H1 (cell line): ENCODE results near the gene XKR7. TPM values are rescaled to one million over a fixed set of nuclear protein-coding genes. Genes with fewer than 3 reads are reported as not detected.

ENCODE experiments used
- CBX5 ChIP-seq: fragments of 300-800, 300-1000 bp; sonication (generic); IDR thresholded peaks from 2 replicates; pipeline ENCODE4 v1.7.1; 2016; ENCODE audit warnings: antibody characterized with exemption, low read length, low read depth
- CHD2 ChIP-seq: IDR thresholded peaks from 2 replicates; pipeline ENCODE4 v1.6.1; 2012; ENCODE audit warnings: low read length, improper control_type of control experiment
- CTBP2 ChIP-seq: IDR thresholded peaks from 2 replicates; pipeline ENCODE4 v1.7.0; 2011; ENCODE audit warnings: borderline replicate concordance, mild to moderate bottlenecking, moderate library complexity, mixed read lengths, low read length; ENCODE audit not compliant: insufficient read depth, insufficient read length
- EP300 ChIP-seq, 2 experiments: IDR thresholded peaks; 1 replicate in 1 of 2; 2 replicates in 1 of 2; pipeline ENCODE4 v1.6.1; 2011 to 2012; ENCODE audit warnings: low read depth in 2 of 2, low read length in 2 of 2, mild to moderate bottlenecking in 2 of 2, borderline replicate concordance in 1 of 2, inconsistent platforms in 1 of 2, moderate library complexity in 1 of 2
- KDM5A ChIP-seq: fragments of 200-600 bp; IDR thresholded peaks from 2 replicates; pipeline ENCODE4 v1.7.1; 2012; ENCODE audit warnings: mild to moderate bottlenecking, low read length, inconsistent platforms, mixed read lengths
- NRF1 ChIP-seq: IDR thresholded peaks from 2 replicates; pipeline ENCODE4 v1.6.1; 2011; ENCODE audit warnings: mild to moderate bottlenecking, low read depth, low read length, improper control_type of control experiment
- RNF2 ChIP-seq: fragments of 200-900, 300-1000 bp; sonication (generic); IDR thresholded peaks from 2 replicates; pipeline ENCODE4 v1.7.1; 2016; ENCODE audit warnings: borderline replicate concordance, low read depth, mild to moderate bottlenecking, antibody characterized with exemption, low read length; ENCODE audit not compliant: poor library complexity, severe bottlenecking; ENCODE audit errors: missing control alignments
- SP4 ChIP-seq: IDR thresholded peaks from 2 replicates; pipeline ENCODE4 v1.6.1; 2012; ENCODE audit warnings: low read length, inconsistent platforms
- SRF ChIP-seq: IDR thresholded peaks from 2 replicates; pipeline ENCODE4 v1.6.1; 2011; ENCODE audit warnings: mild to moderate bottlenecking, low read depth, low read length, moderate library complexity
- TBP ChIP-seq: IDR thresholded peaks from 2 replicates; pipeline ENCODE4 v1.6.1; 2011; ENCODE audit warnings: low read depth, low read length, improper control_type of control experiment
- polyA plus RNA-seq, 7 experiments: library from polyadenylated mRNA; depleted of rRNA in 3 of 7; stranded (reverse) in 5 of 7; unstranded in 2 of 7; fragments of >200 nt in 5 of 7; fragments of 200-250 nt in 2 of 7; gene quantifications; 1 replicate in 5 of 7; 2 replicates in 1 of 7; 4 replicates in 1 of 7; pipeline versions ENCODE4 v1.2.1 to v1.2.3, GENCODE V29; 2011 to 2013; ENCODE audit warnings: missing spikeins in 2 of 7, mixed read lengths in 2 of 7
- total RNA-seq: library from RNA; stranded (reverse); fragmentation: NEBNext Ultra II Directional; extraction: Animal tissue kit (Norgen Biotek cat#: 25700); gene quantifications from 2 replicates; pipeline ENCODE4 v1.2.1, GENCODE V29; 2021

The XKR7 gene
- total and polyA plus RNA-seq, 2 of the 8 experiments (the other 6 are each of a cell fraction or from before 2014, with no cell fraction given), result 1.8 to 2.4 TPM

DNA sequence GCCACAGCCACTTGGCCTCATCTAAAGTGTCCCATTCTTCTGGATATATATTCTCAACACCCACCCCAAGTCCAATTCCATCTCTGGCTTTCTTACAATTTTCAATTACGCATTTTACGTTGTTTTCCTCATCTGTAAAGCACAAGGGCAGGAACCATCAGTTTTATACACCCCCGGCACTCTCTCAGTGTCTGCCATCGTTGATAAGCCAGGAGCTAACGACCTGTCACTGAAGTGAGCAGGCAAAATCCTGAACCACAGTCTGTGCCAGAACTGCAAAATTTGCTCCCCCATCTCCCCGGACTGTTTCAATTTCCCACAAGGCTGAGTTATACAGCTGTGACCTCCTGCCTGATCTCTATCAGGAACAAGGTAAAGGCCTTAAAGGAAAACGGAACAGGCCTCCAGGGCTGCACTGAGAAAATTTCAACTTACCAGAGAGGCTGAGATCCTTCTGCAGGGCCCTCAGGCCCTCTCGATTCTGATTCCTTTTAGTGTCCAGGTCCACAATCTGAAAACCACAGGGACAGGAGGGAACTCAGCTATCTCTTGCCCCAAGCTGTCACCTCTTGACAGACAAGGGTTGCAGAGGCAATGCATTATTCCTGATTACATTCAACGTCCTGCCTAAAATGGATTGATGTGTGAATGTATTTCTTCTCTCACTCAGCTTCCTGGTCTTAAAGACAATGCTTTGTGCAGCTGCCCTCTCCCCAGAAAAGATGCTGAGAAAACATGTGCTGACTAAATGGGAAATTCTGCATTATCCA lies 17.9 kb upstream of the XKR7 start (continued):
- TF ChIP-seq EP300 (IDR thresholded peaks at IDR 0.05; ENCODE audit: borderline replicate concordance in 1 of 2, low read depth in 2 of 2, low read length in 2 of 2), result no peak
- no peak for TF ChIP-seq RNF2
- no peak for TF ChIP-seq KDM5A
- no peak for TF ChIP-seq SP4
- no peak for TF ChIP-seq CBX5
- no peak for TF ChIP-seq TBP
- no peak for TF ChIP-seq SRF
- no peak for TF ChIP-seq CTBP2
- no peak for TF ChIP-seq CHD2
- no peak for TF ChIP-seq NRF1
